HG03520 (cell line): ENCODE data around the gene FETUB.

ENCODE experiments used
- ATAC-seq: cut with Tn5 transposase; IDR thresholded peaks from one replicate; pipeline ENCODE4 v1.9.1; 2021; ENCODE audit warnings: mild to moderate bottlenecking, moderate library complexity; ENCODE audit not compliant: unreplicated experiment

FETUB gene, protein sequence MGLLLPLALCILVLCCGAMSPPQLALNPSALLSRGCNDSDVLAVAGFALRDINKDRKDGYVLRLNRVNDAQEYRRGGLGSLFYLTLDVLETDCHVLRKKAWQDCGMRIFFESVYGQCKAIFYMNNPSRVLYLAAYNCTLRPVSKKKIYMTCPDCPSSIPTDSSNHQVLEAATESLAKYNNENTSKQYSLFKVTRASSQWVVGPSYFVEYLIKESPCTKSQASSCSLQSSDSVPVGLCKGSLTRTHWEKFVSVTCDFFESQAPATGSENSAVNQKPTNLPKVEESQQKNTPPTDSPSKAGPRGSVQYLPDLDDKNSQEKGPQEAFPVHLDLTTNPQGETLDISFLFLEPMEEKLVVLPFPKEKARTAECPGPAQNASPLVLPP

DNA sequence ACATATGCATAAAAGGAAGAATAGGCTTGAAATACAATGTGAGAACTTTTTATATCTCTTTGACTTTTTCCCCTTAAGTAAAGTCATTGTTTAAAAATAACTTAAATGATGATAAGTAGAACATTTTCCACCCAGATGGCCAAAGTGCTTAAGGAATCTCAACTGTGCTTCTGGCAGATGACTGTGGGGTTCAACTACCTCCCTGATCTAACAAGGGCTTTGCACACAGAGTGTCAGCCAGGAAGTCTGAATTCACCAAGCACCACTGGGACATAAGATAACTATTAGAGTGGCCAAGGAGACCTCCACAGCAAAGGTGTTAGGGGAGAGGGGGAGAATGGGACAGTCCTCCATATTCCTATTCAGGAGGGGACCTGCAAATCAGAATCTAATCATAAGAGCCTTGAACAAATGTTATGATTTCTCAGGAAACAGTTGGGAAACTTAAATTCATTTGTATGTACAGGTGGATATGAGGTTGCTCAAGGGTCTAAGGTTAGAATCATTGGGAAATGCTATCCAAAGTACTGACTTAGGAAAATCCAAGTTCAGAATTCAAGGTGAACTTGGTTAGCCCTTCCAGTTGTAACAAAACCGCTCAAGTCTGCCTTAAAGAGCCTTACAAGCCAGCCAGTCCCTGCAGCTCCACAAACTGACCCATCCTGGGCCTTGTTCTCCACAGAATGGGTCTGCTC, at the start of gene FETUB:
Gene FETUB, plus strand, starts transcription at position 622 of the 695 bp plus-strand sequence. Its CDS starts 62 bp downstream, at position 684.
- no peak for ATAC-seq

DNA sequence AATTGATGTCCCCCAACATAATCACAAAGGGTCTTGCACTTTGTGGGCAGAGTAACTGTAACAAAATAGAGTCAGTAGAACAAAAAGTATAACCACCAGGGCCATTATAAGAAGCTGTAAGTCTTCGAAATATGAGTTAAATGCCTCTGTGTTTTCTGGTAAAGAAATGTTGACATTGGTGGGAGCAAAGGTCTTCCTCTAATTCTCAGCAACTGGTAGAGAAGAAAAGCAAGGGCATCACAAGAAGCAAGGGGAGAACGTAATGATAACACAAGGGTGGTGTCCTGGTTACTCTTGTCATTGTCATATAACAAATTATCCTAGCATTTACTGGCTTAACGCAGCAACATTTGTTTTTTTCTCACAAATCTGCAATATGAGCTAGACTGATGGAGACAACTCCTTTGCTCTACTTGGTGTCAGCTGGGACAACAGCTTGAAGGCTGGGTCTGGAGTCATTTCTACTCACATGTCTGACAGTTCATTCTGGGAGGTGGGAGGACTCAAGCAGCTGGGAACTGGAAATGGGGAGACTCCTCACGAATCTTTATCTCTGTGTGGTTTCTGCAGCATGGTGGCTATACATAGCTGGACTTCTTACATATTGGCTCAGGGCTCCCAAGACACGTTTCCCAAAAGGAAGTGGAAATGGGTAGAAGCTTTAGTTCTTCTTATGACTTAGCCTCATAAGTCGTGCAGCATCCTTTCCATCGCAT, 49.5 kb upstream of the FETUB start:
- no peak for ATAC-seq

DNA sequence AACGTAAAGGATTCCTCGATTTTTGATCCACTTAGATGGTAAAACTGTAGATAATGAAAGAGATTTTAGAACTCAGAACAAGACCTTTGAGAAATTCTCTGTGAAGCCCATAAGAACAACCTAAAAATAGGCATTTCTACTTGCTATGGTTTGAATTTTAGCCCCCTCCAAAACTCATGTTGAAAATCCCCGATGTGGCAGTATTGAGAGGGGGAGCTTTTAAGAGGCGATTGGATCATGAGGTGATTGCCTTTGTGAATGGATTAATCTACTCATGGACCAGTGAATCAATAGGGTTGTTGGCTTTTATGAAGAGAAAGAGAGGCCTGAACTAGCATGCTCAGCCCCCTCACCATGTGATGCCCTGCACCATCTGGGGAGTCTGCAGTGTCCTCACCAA, 47.5 kb upstream of the FETUB start:
- ATAC-seq = no peak

DNA sequence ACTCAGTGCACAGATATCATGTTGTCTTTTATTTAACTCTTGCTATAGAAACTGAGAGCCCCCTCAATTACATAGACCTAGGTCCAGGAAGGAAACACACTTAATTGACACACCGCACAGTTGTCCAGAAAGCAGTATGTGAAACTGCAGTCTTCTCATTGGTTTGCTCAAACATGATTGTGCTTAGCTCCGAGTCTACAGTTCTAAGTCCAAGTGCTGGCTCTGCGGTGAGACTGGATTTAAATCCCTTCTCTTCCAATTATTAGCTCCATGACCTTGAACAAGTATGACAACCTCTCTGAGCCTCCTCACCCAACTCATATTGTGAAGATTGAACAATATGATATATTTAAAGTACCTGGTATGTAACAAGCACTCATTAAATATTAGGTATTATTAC, 46.3 kb upstream of the FETUB start:
- ATAC-seq = no peak

DNA sequence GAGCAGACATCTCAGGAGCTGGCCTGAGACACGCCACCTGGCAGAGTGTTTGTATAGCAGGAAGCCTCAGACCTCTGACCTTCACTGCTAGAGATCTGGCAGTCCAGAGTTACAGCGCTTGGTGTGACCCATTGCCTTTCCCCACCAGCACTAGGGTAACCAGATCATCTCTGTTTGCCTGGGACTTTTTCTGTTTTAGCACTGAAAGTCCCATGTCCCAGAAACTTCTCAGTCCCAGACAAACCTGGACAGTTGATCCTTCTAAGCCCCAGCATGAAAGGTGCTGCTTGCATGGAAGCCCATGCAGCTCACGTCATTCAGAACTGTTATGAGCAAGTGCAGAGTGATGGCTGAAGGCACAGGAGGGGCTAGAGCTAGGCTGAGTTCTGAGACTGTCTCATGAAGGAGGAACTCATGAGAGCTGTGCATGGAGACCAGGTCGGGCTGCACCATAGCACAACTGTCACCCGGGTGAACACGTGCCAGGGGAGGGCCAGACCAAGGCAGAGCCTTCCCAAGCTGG, 45.5 kb upstream of the FETUB start:
- ATAC-seq = no peak

DNA sequence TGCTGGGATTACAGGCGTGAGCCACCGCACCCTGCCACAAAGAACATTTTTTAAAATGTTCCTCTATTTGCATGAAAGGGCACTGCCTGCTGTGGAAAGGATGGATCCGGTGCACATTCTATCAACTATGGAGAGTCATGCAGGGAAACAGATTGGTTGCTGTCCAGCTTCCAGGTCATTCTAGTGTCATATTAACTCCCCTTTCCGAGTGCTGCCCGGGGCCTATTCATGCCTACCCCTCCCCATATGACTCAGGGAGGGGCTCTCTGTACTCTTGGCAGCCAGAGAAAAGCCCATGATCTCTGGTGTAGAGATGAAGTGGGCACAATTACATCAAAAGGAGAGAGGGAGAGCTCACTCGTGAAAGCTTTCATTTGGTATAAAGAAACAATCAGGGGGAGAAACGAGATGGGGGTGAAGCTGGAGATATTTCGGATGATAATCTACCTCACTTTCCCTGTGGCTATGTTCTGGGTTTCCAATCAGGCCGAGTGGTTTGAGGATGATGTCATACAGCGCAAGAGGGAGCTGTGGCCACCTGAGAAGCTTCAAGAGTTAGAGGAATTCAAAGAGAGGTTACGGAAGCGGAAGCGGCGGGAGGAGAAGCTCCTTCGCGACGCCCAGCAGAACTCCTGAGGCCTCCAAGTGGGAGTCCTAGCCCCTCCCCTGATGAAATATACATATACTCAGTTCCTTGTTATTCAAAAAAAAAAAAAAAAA, 43.5 kb upstream of the FETUB start:
- ATAC-seq = no peak

DNA sequence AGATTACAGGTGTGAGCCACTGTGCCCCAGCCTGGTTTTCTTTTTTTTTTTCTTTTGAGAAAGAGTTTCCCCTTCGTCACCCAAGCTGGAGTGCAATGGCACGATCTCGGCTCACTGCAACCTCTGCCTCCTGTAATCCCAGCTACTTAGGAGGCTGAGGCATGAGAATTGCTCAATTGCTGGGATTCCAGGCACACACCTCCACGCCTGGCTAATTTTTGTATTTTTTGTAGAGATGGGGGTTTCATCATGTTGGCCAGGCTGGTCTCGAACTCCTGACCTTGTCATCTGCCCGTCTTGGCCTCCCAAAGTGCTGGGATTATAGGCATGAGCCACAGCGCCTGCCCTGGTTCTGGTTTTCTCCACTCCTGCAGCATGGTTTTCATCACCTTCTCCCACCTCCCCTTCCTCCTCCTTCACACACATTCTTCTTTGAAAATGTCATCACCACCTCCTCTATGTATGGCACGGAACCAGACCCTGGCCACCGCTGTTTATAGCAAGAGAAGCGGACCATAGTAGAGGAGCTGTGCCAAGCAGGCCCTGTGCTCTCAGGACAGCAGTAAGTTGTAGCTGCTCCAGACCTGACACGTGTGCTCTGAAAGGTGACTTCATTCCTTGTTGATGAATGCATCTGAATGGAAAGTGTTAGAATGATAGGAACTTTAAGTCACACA, 42.0 kb upstream of the FETUB start:
- ATAC-seq = no peak

DNA sequence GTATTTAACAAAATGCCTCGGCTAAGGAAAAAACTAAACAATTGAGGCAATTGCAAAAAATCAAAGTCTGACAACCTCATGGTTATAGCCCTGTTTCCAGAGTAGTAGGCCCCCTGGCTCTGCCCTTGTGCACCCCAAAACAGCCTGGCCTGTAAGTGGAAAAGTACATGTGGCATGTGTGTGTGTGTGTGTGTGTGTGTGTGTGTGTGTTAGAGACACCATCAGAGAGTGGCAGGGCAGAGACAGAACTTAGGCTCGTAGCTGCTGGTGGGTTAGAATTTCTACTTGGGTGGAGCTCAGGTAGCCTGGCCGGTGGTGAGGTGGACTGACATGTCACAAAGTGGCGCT, 41.4 kb upstream of the FETUB start:
- no peak for ATAC-seq

DNA sequence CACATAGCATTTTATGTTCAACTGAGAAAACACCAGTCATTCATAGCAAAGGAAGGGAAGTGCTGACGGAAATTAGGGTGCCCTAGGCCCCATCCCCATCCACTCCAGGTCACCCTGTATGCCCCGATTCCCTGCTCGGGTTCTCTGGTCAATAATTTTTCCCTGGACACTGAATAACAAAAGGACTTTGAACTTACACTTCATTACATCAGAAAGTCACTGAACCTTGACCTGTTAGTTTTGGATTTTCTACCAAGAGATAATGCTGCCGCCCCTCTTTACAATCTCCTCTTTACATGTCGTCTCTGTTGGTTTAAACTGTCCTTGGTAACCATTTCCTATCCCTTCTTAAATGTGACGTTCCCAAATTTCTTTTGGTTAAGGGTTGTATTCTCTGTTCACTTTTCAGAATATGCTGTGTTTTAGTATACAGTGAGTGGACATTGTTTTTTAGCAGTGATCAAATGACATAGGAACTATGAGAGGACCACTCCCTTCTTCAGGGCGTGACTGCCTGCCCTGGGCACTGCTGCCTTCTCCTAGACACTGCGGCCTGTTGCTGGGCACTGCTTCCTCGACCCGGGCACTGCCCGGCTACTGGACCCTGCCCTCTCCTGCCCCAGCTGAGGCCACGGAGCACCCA, 40.9 kb upstream of the FETUB start:
- ATAC-seq = no peak

DNA sequence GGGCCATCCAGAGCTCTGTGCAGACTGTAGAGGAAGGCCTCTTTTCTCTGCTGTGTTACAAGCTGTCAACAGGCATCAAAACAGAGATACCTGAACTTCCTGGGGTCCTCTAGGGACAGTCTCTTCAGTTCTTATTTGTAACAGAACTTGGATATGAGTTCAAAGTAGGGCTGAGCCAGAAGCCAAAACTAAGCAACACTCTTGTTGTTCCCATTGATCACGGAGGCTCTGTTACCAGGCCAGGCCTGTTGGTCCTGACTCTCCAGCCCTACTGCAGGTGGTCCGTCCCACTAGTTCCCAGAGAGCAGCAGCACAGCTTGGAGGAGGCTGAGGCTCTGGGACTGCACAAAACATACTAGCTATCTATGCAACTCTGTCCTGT, 40.4 kb upstream of the FETUB start:
- no peak for ATAC-seq

DNA sequence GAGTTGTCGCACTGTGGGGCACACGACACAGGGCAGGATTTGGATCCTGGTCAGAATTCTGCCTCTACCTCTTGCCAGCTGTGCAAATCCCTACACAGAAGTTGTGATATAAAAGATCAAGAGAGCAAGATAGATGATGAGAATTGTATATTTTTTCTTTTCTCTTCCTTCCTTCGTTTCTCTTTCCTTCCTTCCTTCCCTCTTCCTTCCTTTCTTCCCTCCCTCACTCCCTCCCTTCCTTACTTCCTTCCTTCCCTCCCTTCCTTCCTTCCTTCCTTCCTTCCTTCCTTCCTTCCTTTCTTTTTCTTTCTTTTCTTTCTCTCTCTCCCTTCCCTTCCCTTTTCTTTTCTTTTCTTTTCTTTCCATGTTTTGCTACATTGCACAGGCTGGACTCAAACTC, 39.3 kb upstream of the FETUB start:
- ATAC-seq = no peak

DNA sequence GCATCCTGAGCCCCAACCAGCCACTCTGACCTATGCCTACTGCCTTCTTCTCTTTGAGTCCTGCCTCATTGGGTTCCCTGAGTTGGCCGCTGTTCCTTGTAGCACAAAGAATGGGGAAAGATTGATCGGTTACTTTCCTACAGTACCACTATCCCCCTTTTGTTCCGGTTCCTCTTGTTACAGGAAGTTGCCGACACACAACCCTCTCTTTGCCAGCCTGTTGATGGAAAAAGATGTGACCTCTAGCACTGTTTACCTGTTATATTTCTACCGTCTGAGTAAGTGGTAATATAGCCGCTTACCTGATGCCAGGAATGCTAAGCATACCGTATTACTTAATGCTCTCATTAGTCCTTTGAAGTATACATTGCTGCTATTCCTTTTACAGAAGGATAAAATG, 37.0 kb upstream of the FETUB start:
- ATAC-seq = no peak

DNA sequence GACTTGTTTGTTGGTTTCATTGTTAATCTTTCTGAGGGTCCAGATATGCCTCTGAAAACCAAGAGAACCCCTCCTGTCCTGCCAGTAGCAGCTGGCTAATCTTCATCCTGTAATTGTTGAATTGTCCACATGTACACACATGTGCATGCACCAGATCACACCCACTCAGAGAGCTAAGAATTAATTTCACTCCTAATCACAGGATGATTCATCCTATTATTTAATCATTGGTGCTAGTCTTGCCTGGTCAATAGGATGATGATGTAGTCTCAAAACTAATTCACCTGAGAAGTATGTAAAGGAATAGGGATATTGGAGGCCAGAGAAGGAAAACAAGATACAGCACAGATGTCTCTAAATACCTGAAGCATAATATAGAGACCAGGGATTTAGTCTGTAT, 35.1 kb upstream of the FETUB start:
- ATAC-seq = no peak

DNA sequence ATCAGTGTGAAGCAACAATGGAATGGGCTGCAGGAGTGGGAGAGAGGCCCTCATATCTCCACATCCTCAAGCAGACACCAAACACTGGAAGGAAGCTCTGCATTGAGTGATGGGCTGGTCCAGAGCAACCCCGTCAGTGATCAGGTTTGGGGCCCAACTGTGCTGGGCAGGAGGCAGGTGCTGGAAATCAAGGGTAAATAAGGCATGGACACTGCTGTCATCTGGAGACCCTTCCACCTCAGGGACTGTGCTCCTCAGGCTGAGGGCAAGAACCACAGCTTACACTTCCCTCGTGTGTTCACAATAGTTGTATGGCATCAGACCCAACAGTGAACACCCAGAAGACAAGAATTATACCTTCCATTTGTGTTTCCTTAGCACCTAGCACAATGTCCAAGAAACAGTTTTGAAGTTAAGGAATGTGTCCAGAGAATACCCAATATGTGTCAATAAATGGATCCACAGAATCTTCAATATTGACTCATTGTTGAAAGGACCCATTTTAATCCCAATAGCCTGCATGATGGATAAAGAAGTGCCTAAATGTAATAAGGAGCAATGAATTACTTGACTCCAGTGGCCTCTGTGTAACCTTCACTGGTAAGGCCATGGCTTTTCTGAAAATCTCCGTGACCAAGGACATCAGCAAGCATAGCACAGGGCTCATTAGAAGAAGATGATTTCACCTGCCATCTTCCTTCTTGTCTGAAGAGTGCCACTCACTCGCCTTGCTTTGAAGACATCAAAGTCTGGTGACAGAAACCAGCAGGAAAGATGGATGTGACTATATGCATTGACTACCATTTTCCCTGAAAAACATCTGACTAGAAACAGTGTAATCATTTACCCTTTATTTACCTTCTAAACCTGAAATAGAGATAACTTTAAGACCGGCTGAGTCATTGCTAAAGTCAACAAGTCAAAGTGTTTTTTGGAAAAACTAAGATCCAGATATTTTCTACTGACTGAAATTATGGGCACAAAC, 34.3 kb upstream of the FETUB start:
- no peak for ATAC-seq

DNA sequence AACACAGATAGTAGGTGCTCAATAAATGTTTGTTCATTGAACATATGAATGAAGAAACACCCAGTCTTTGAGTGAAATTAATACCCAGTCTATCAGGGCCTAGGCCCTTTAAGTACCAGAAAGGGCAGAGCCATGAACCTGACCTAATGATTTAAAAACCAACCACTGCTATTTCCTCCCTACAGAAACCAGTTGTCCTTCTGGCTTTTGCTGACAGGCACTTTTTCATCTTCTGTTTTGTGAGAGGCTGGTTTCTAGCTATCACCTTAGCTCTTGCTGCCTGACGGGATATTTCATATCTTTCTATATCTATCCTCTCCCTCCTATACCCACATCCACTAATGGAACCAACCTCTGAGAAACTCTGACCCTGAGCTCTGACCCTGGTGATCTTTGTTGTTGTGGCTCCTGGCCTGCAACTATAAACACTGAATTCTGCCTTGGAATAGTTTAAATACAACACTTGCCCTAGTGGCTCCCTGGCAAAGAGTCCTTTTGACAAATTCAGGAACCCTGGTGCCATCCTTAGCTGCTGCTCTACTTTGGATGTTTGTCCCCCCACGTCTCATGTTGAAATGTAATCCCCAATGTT, 31.5 kb upstream of the FETUB start:
- ATAC-seq = no peak

DNA sequence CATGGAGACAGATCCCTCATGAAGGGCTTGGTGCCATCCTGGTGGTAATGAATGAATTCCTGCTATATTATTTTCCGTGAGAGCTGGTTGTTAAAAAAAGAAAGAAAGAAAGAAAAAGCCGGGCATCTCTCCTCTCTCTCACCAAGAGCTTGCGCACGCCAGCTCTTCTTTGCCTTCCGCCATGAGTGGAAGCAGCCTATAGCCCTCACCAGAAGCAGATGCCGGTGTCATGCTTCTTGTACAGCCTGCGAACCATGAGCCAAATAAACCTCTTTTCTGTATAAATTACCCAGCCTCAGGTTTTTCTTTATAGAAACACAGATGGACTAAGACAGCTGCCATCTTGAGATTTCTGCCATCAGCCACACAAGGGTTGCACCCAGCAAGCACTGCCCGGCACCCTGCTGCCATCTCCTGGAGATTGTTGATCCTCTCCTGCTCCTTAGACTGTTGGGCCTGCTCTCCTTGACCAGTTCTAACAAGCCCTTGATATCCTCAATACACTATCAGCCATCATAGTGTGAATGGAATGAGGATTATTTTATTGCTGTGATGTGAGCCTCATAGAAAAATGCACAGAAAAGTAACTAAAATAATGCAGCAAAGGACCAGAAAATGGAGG, 30.8 kb upstream of the FETUB start:
- ATAC-seq = no peak

DNA sequence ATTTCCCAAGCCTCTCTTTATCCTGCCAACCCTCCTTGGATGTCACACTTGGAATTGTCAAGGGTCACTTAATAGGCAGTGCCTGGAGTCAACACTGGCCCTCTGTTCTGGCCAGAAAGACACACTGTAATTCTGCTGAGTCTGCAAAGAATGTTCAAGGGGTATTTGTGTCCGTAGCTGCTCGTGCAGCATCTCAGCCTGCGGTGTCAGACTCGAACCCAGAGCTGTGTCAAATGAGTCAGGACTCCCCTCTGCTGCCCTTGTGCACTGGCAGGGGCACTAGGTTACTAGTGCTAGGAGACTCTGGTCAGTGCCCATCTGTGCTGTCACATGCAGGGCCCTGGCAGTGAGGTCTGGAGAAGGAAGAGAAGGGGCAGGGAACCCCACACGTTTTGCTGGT, 28.1 kb upstream of the FETUB start:
- no peak for ATAC-seq
